ENCODE measurements around the gene TTC33. TPM values are rescaled to one million over a fixed set of nuclear protein-coding genes. Genes with fewer than 3 reads are reported as not detected.
A peak's percentile ranks its signal among the peaks of the same experiment; 100 is the strongest.
"Not testable (repeated sequence)": the region's sequence is repeated elsewhere in the genome, so short reads cannot be mapped to it uniquely, and the experiment has no call there.

TTC33 gene
- total RNA-seq, 1 donor from 2014 or later: 14.3 TPM

GRCh38 chr5:40733879-40734563, 21.7 kb downstream of the TTC33 start:
- intact Hi-C loops (cut with micrococcal nuclease): loop anchor here (10.0 kb wide), 1 partner anchor 779 kb away; no protein-coding TSS in a partner anchor
- peaks cover 6% of the 10 kb centered on the region for H3K9me3 ChIP-seq (replicated peaks)
- H3K4me1 ChIP-seq: peaks cover 30% of the 10 kb centered on the region
- no peak overlapping the region for H3K4me3 ChIP-seq
- H3K36me3 ChIP-seq: peaks cover 5% of the 10 kb centered on the region
- peak overlapping the region; percentile 26 for H3K27ac ChIP-seq (replicated peaks)
- TF ChIP-seq, protein P1, sequence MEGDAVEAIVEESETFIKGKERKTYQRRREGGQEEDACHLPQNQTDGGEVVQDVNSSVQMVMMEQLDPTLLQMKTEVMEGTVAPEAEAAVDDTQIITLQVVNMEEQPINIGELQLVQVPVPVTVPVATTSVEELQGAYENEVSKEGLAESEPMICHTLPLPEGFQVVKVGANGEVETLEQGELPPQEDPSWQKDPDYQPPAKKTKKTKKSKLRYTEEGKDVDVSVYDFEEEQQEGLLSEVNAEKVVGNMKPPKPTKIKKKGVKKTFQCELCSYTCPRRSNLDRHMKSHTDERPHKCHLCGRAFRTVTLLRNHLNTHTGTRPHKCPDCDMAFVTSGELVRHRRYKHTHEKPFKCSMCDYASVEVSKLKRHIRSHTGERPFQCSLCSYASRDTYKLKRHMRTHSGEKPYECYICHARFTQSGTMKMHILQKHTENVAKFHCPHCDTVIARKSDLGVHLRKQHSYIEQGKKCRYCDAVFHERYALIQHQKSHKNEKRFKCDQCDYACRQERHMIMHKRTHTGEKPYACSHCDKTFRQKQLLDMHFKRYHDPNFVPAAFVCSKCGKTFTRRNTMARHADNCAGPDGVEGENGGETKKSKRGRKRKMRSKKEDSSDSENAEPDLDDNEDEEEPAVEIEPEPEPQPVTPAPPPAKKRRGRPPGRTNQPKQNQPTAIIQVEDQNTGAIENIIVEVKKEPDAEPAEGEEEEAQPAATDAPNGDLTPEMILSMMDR (IDR thresholded peaks at IDR 0.05; ENCODE audit: borderline replicate concordance): no peak
- no peaks in the 10 kb centered on the region for H3K27me3 ChIP-seq (ENCODE audit: low read depth)
- DNase-seq: no peak

DNA sequence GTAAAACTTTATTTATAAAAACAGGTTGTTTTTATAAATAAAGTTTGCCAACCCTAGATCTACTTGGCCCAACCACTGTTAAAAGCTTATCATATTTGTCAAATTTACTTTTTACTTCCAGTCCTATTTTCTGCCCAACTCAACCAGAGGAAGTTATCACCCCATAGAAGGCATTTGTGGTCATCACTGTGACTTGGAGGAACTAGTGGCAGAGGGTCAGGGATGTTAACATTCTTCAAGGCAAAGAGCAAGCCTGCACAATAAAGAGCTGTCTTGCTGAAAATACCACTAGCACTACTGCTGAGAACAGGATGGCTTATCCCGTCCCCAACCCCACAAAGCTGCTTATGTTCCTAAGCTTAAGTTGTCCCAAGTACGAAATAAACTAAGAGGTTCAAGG, 22.3 kb downstream of the TTC33 start:
- Histone ChIP-seq H3K9me3 (replicated peaks) (peaks cover under 1% of the 10 kb centered on the region), H3K27ac (replicated peaks) (peak overlapping the region; percentile 26), H3K36me3 (peaks cover 1% of the 10 kb centered on the region), H3K4me1 (peaks cover 30% of the 10 kb centered on the region), H3K4me3 (no peak overlapping the region), H3K27me3 (ENCODE audit: low read depth) (no peaks in the 10 kb centered on the region)
- intact Hi-C loops (cut with micrococcal nuclease): loop anchor here (10.0 kb wide), 1 partner anchor 779 kb away; no protein-coding TSS in a partner anchor
- TF ChIP-seq, protein P1 (IDR thresholded peaks at IDR 0.05; ENCODE audit: borderline replicate concordance): no peak
- DNase-seq: no peak

DNA sequence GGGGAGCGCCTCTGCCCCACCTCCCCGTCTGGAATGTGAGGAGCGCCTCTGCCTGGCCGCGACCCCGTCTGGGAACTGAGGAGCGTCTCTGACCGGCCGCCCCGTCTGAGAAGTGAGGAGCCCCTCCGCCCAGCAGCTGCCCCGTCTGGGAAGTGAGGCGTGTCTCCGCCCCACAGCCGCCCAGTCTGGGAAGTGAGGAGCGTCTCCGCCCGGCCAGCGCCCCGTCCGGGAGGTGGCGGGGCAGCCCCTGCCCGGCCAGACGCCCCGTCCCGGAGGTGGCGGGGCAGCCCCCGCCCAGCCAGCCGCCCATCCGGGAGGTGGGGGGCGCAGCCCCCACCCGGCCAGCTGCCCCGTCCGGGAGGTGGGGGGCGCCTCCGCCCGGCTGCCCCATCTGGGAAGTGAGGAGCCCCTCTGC, 33.3 kb downstream of the TTC33 start:
- H3K27me3 ChIP-seq (ENCODE audit: low read depth); DNase-seq; intact Hi-C loops (cut with micrococcal nuclease); H3K4me1 ChIP-seq; H3K4me3 ChIP-seq; H3K27ac ChIP-seq (replicated peaks): not testable (repeated sequence)
- H3K9me3 ChIP-seq (replicated peaks): peaks cover 13% of the 10 kb centered on the region
- H3K36me3 ChIP-seq: peaks cover 59% of the 10 kb centered on the region

DNA sequence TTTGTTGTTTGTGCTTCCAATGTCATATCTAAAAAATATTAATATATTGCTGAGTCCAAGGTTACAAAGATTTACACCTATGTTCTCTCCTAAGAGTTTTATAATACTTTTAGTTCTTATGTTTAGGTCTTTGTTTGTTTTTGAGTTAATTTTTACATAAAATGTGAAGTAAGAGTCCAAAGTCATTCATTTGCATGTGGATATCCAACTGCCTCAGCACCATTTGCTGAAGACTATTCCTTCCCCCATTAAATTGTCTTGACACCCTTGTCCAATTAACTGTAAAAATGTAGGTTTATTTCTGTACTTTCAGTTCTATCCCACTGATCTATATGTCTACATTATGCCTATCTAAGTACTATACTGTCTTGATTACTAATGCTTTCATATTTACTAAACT, 35.7 kb downstream of the TTC33 start:
- H3K27ac ChIP-seq (replicated peaks): no peak overlapping the region
- TF ChIP-seq, protein P1 (IDR thresholded peaks at IDR 0.05; ENCODE audit: borderline replicate concordance): no peak
- no peaks in the 10 kb centered on the region for H3K27me3 ChIP-seq (ENCODE audit: low read depth)
- intact Hi-C loops (cut with micrococcal nuclease): no loop called here
- no peaks in the 10 kb centered on the region for H3K4me1 ChIP-seq
- peaks cover 13% of the 10 kb centered on the region for H3K9me3 ChIP-seq (replicated peaks)
- H3K36me3 ChIP-seq: peaks cover 46% of the 10 kb centered on the region
- no peak for DNase-seq
- H3K4me3 ChIP-seq: no peak overlapping the region

DNA sequence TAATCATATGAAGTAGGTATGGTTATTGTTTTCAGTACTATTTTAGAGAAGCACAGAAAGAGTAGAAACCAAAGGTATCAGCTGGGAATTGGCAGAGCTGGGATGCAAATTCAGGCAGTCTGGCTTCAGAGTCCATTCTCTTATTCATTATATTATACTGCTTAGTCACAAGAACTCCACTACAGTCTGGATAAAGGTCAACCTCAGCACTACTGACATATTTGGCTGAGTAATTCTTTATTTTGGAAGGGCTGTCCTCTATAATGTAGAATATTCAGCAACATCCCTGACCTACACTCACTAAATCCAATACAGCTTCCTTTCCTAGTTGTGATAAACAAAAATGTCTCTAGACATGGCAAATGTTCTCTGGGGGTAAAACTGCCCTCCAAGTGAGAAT, 38.5 kb downstream of the TTC33 start:
- peaks cover 10% of the 10 kb centered on the region for H3K9me3 ChIP-seq (replicated peaks)
- peaks cover 30% of the 10 kb centered on the region for H3K36me3 ChIP-seq
- no peak overlapping the region for H3K27ac ChIP-seq (replicated peaks)
- H3K4me1 ChIP-seq: no peaks in the 10 kb centered on the region
- no peaks in the 10 kb centered on the region for H3K27me3 ChIP-seq (ENCODE audit: low read depth)
- intact Hi-C loops (cut with micrococcal nuclease): no loop called here
- TF ChIP-seq, protein P1 (IDR thresholded peaks at IDR 0.05; ENCODE audit: borderline replicate concordance): no peak
- DNase-seq: no peak
- H3K4me3 ChIP-seq: no peak overlapping the region

DNA sequence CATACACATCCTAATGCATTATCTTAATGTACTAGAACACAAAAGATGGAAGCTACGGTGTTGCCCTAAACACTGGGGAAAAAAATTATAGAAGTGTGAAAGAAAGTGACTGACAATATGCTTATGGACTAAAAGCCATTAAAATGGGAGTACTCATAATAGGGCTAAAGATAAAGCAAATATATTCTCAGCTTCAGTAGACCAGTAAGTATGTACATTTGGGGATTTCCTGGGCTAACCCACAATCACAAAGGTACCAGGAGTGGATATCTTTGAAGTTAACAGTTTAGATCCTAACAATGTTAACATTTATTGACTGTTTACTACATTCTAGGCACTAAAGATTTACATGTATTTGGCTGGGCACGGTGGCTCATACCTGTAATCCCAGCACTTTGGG, 39.2 kb downstream of the TTC33 start:
- intact Hi-C loops (cut with micrococcal nuclease): no loop called here
- H3K4me1 ChIP-seq: no peaks in the 10 kb centered on the region
- H3K27ac ChIP-seq (replicated peaks): no peak overlapping the region
- peaks cover 6% of the 10 kb centered on the region for H3K9me3 ChIP-seq (replicated peaks)
- TF ChIP-seq, protein P1 (IDR thresholded peaks at IDR 0.05; ENCODE audit: borderline replicate concordance): no peak
- peaks cover 23% of the 10 kb centered on the region for H3K36me3 ChIP-seq
- DNase-seq: no peak
- H3K27me3 ChIP-seq (ENCODE audit: low read depth): no peaks in the 10 kb centered on the region
- H3K4me3 ChIP-seq: no peak overlapping the region
